GM19395 (cell line): ENCODE data around the gene JUND.
A peak's percentile ranks its signal among the peaks of the same experiment; 100 is the strongest.
"Not testable (repeated sequence)": the region's sequence is repeated elsewhere in the genome, so short reads cannot be mapped to it uniquely, and the experiment has no call there.

ENCODE experiments used
- ATAC-seq: cut with Tn5 transposase; IDR thresholded peaks from one replicate; pipeline ENCODE4 v1.9.1; 2021; ENCODE audit warnings: mild to moderate bottlenecking, moderate library complexity; ENCODE audit not compliant: unreplicated experiment

Gene JUND

GRCh38 chr19:18281082-18282020 is at the start of gene JUND:
Gene JUND (minus strand): TSS chr19:18281622. CDS start chr19:18281484, 138 bp downstream.
- ATAC-seq, result peak; percentile 63

GRCh38 chr19:18330868-18331267 is 49.4 kb upstream of the JUND start:
- ATAC-seq, result no peak

GRCh38 chr19:18329035-18329376 is 47.6 kb upstream of the JUND start:
- no peak for ATAC-seq

- ATAC-seq, result peak; percentile 86
These were observed 47.1 kb upstream of the JUND start for GRCh38 chr19:18328340-18329034.

- ATAC-seq, result no peak
These were observed 45.4 kb upstream of the JUND start for GRCh38 chr19:18326772-18327171.

GRCh38 chr19:18324373-18324731 is 42.9 kb upstream of the JUND start:
- not testable (repeated sequence) for ATAC-seq

- ATAC-seq, result peak; percentile 86
These were observed 41.5 kb upstream of the JUND start, which contains the start of gene LSM4 for GRCh38 chr19:18322759-18323460. Gene LSM4 (minus strand): TSS chr19:18323076. CDS start chr19:18323020, 56 bp downstream.

- ATAC-seq, result peak; percentile 8
These were observed 40.9 kb upstream of the JUND start for GRCh38 chr19:18322318-18322758.

- no peak for ATAC-seq
These were observed 40.3 kb upstream of the JUND start for GRCh38 chr19:18321734-18322102.

- no peak for ATAC-seq
These were observed 39.7 kb upstream of the JUND start for GRCh38 chr19:18320865-18321733.

- ATAC-seq, result no peak
These were observed 38.2 kb upstream of the JUND start for GRCh38 chr19:18319591-18320135.

- ATAC-seq, result no peak
These were observed 36.8 kb upstream of the JUND start for GRCh38 chr19:18317961-18318800.

GRCh38 chr19:18313398-18313797 is 32.0 kb upstream of the JUND start:
- ATAC-seq, result no peak

GRCh38 chr19:18312092-18312534 is 30.7 kb upstream of the JUND start:
- ATAC-seq, result no peak

GRCh38 chr19:18311502-18312091 is 30.2 kb upstream of the JUND start:
- no peak for ATAC-seq

GRCh38 chr19:18310966-18311365 is 29.5 kb upstream of the JUND start:
- no peak for ATAC-seq

- no peak for ATAC-seq
These were observed 28.9 kb upstream of the JUND start for GRCh38 chr19:18310118-18310909.

- no peak for ATAC-seq
These were observed 28.2 kb upstream of the JUND start for GRCh38 chr19:18309525-18310064.
